H1 (cell line): ENCODE measurements around the gene TTC27.

Experiments used
- ASH2L ChIP-seq: fragments of 200-600, 300-600 bp; sonication (generic); IDR thresholded peaks from one replicate; pipeline ENCODE4 v1.7.1; 2017; ENCODE audit warnings: low read length
- BCL11A ChIP-seq, 2 experiments: IDR thresholded peaks; one replicate each; pipeline ENCODE4 v1.6.1; 2011; ENCODE audit warnings: low read depth in 2 of 2, low read length in 2 of 2, mild to moderate bottlenecking in 2 of 2
- CTBP2 ChIP-seq: IDR thresholded peaks from 2 replicates; pipeline ENCODE4 v1.7.0; 2011; ENCODE audit warnings: borderline replicate concordance, mild to moderate bottlenecking, moderate library complexity, mixed read lengths, low read length; ENCODE audit not compliant: insufficient read depth, insufficient read length
- HDAC2 ChIP-seq, 2 experiments: fragments of 300-600 bp in 1 of 2; sonication (generic) in 1 of 2; IDR thresholded peaks; 2 replicates each; pipeline ENCODE4 v1.6.1; 2011 to 2012; ENCODE audit warnings: low read depth in 2 of 2, low read length in 2 of 2, mild to moderate bottlenecking in 2 of 2, moderate library complexity in 2 of 2, borderline replicate concordance in 1 of 2, inconsistent platforms in 1 of 2
- POLR2A ChIP-seq, 2 experiments: IDR thresholded peaks; 1 replicate in 1 of 2; 2 replicates in 1 of 2; pipeline ENCODE4 v1.6.1; 2011; ENCODE audit warnings: low read depth in 2 of 2, low read length in 2 of 2, mild to moderate bottlenecking in 2 of 2; ENCODE audit errors: control extremely low read depth in 1 of 2
- RAD21 ChIP-seq, 2 experiments: IDR thresholded peaks in 1 of 2; conservative IDR thresholded peaks in 1 of 2; 2 replicates each; pipeline ENCODE4 v1.6.1; 2011; ENCODE audit warnings: low read depth in 2 of 2, low read length in 2 of 2, improper control_type of control experiment in 1 of 2, inconsistent platforms in 1 of 2, mild to moderate bottlenecking in 1 of 2, moderate library complexity in 1 of 2
- SIRT6 ChIP-seq: IDR thresholded peaks from one replicate; pipeline ENCODE4 v1.7.1; 2012; ENCODE audit warnings: low read length, inconsistent platforms
- TCF12 ChIP-seq: IDR thresholded peaks from 2 replicates; pipeline ENCODE4 v1.6.1; 2011; ENCODE audit warnings: low read depth, mild to moderate bottlenecking, low read length
- TF ChIP-seq, protein P1 (sequence below), 3 experiments: IDR thresholded peaks; 1 replicate in 2 of 3; 2 replicates in 1 of 3; pipeline versions ENCODE4 v1.5.1 to v1.6.1; 2011; ENCODE audit warnings: low read length in 3 of 3, mild to moderate bottlenecking in 3 of 3, inconsistent platforms in 2 of 3, low read depth in 1 of 3, moderate library complexity in 1 of 3; ENCODE audit not compliant: insufficient read depth in 1 of 3; ENCODE audit errors: control extremely low read depth in 1 of 3

DNA sequence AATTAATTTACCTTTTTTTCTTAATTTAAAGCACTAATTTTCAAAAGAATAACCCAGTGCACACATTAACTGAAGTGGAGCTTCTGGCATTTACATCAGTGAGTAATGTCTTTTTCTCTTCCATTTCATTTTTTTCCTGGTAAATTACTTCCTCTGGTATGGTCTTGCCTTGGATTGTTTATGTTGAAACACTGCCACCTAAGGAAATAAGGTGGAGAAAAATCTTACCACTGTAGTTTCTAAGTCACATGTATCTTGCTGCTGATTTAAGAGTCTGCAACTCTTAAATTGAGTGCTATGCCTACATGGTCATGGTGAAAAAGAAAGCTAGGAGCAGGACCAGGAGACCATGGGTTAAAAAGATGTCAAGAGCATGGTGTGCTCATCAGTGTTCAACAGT lies 51.0 kb downstream of the TTC27 start:
- TF ChIP-seq ASH2L (no peak), HDAC2 (IDR thresholded peaks at IDR 0.05; ENCODE audit: borderline replicate concordance in 1 of 2, low read depth in 2 of 2, low read length in 2 of 2) (no peak), TCF12 (no peak), POLR2A (IDR thresholded peaks at IDR 0.05; ENCODE audit: control extremely low read depth in 1 of 2, low read depth in 2 of 2, low read length in 2 of 2) (no peak), BCL11A (IDR thresholded peaks at IDR 0.05; ENCODE audit: low read depth in 2 of 2, low read length in 2 of 2) (no peak), SIRT6 (no peak), CTBP2 (no peak), RAD21 (IDR thresholded peaks at IDR 0.05 in 1 of 2, conservative IDR thresholded peaks at IDR 0.05 in 1 of 2; ENCODE audit: low read depth in 2 of 2, low read length in 2 of 2) (no peak)
- TF ChIP-seq, protein P1, sequence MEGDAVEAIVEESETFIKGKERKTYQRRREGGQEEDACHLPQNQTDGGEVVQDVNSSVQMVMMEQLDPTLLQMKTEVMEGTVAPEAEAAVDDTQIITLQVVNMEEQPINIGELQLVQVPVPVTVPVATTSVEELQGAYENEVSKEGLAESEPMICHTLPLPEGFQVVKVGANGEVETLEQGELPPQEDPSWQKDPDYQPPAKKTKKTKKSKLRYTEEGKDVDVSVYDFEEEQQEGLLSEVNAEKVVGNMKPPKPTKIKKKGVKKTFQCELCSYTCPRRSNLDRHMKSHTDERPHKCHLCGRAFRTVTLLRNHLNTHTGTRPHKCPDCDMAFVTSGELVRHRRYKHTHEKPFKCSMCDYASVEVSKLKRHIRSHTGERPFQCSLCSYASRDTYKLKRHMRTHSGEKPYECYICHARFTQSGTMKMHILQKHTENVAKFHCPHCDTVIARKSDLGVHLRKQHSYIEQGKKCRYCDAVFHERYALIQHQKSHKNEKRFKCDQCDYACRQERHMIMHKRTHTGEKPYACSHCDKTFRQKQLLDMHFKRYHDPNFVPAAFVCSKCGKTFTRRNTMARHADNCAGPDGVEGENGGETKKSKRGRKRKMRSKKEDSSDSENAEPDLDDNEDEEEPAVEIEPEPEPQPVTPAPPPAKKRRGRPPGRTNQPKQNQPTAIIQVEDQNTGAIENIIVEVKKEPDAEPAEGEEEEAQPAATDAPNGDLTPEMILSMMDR (IDR thresholded peaks at IDR 0.05; ENCODE audit: control extremely low read depth in 1 of 3, insufficient read depth in 1 of 3, low read depth in 1 of 3, low read length in 3 of 3) = no peak
